H1 (cell line): ENCODE data around the gene IL19. TPM values are rescaled to one million over a fixed set of nuclear protein-coding genes. Genes with fewer than 3 reads are reported as not detected.

ENCODE experiments used
- CTCF ChIA-PET: fragments of 300-600 bp; sonication (Branson Sonifier 250); formaldehyde crosslinking; loops from one replicate; lab custom pipeline; 2021; ENCODE audit not compliant: partially characterized antibody; lab: Charles Lee
- POLR2A ChIA-PET: fragments of 300-600 bp; sonication (Branson Sonifier 250); formaldehyde crosslinking; loops from one replicate; lab custom pipeline; 2021; ENCODE audit warnings: inconsistent platforms; ENCODE audit not compliant: partially characterized antibody; lab: Charles Lee
- DNase-seq, 2 experiments: peaks; one replicate each; pipeline versions ENCODE4 v3.0.0 to v3.0.0-alpha.2; 2010 to 2022; ENCODE audit warnings: low spot score in 2 of 2, low read depth in 1 of 2, mixed read lengths in 1 of 2
- FAIRE-seq: peaks from 2 replicates; lab custom pipeline; 2011; peaks lifted over from hg19 to GRCh38; lab: Jason Lieb, UNC
- H2AFZ ChIP-seq: 2 replicates; pipeline ENCODE4 v1.8.1; 2012; ENCODE audit warnings: low read length, inconsistent platforms
- H2AK5ac ChIP-seq: 2 replicates; pipeline ENCODE4 v1.6.1; 2013; ENCODE audit warnings: low read depth, low read length
- H2BK120ac ChIP-seq: replicated peaks from 2 replicates; pipeline ENCODE3; 2013; ENCODE audit warnings: low read depth, low read length, inconsistent platforms
- H2BK12ac ChIP-seq: 2 replicates; pipeline ENCODE4 v1.6.1; 2013; ENCODE audit warnings: low read depth, low read length
- H2BK15ac ChIP-seq: 2 replicates; pipeline ENCODE4 v1.6.1; 2013; ENCODE audit warnings: low read length
- H2BK20ac ChIP-seq: 2 replicates; pipeline ENCODE4 v1.6.1; 2013; ENCODE audit warnings: low read length
- H2BK5ac ChIP-seq: 2 replicates; pipeline ENCODE4 v1.6.1; 2013; ENCODE audit warnings: low read depth, low read length
- H3K14ac ChIP-seq: 2 replicates; pipeline ENCODE4 v1.6.1; 2013; ENCODE audit warnings: inconsistent platforms; ENCODE audit not compliant: insufficient read length
- H3K18ac ChIP-seq: 2 replicates; pipeline ENCODE4 v1.6.1; 2013; ENCODE audit warnings: low read length; ENCODE audit errors: extremely low read depth
- H3K23ac ChIP-seq: 2 replicates; pipeline ENCODE4 v1.6.1; 2013; ENCODE audit warnings: inconsistent platforms; ENCODE audit not compliant: insufficient read length
- H3K23me2 ChIP-seq: 2 replicates; pipeline ENCODE4 v1.6.1; 2013; ENCODE audit warnings: low read depth, low read length
- H3K27ac ChIP-seq: 2 replicates; pipeline ENCODE4 v1.6.1; 2011; ENCODE audit warnings: low read depth, low read length, inconsistent platforms
- H3K27me3 ChIP-seq, 4 experiments: replicated peaks in 1 of 4; 1 replicate in 1 of 4; 2 replicates in 3 of 4; pipeline versions ENCODE4 v1.6.1 to v1.8.1; 2011 to 2013; ENCODE audit warnings: low read length in 3 of 4, mild to moderate bottlenecking in 3 of 4, inconsistent platforms in 2 of 4, mixed read lengths in 2 of 4, moderate library complexity in 1 of 4; ENCODE audit not compliant: control insufficient read depth in 3 of 4, insufficient read depth in 3 of 4; ENCODE audit errors: extremely low read depth in 1 of 4
- H3K36me3 ChIP-seq, 4 experiments: 2 replicates each; pipeline versions ENCODE4 v1.6.1 to v1.8.1; 2011 to 2013; ENCODE audit warnings: mild to moderate bottlenecking in 4 of 4, low read length in 3 of 4, moderate library complexity in 2 of 4, control low read depth in 1 of 4, inconsistent platforms in 1 of 4; ENCODE audit not compliant: insufficient read depth in 4 of 4, control insufficient read depth in 2 of 4
- H3K4ac ChIP-seq: replicated peaks from 2 replicates; pipeline ENCODE3; 2013; ENCODE audit warnings: low read length, low read depth, mixed read lengths, inconsistent platforms; ENCODE audit not compliant: insufficient read length
- H3K4me1 ChIP-seq, 4 experiments: replicated peaks in 1 of 4; 1 replicate in 1 of 4; 2 replicates in 3 of 4; pipeline versions ENCODE4 v1.6.1 to v1.8.1; 2011 to 2013; ENCODE audit warnings: low read length in 3 of 4, inconsistent platforms in 2 of 4, mixed read lengths in 1 of 4; ENCODE audit not compliant: insufficient read depth in 4 of 4, control insufficient read depth in 3 of 4
- H3K4me2 ChIP-seq, 2 experiments: 2 replicates each; pipeline versions ENCODE4 v1.6.1 to v1.8.1; 2011 to 2013; ENCODE audit warnings: low read depth in 2 of 2, low read length in 2 of 2, control low read depth in 1 of 2, inconsistent platforms in 1 of 2, mild to moderate bottlenecking in 1 of 2; ENCODE audit not compliant: insufficient read depth in 1 of 2
- H3K4me3 ChIP-seq, 4 experiments: fragments of 200-600, 300-600 bp in 1 of 4; sonication (generic), shearing (Covaris generic), sonication (Bioruptor Twin) in 1 of 4; 2 replicates each; pipeline versions ENCODE4 v1.5.1 to v1.8.1; 2011 to 2016; ENCODE audit warnings: low read length in 4 of 4, low read depth in 3 of 4, control low read depth in 2 of 4, inconsistent platforms in 2 of 4, mild to moderate bottlenecking in 2 of 4, mixed read lengths in 1 of 4, moderate library complexity in 1 of 4; ENCODE audit not compliant: insufficient read depth in 2 of 4; ENCODE audit errors: extremely low read depth in 1 of 4
- H3K56ac ChIP-seq: replicated peaks from 2 replicates; pipeline ENCODE3; 2013; ENCODE audit warnings: low read depth, mild to moderate bottlenecking, mixed read lengths, low read length, inconsistent platforms; ENCODE audit not compliant: insufficient read length
- H3K79me1 ChIP-seq: 2 replicates; pipeline ENCODE4 v1.6.1; 2013; ENCODE audit warnings: low read depth, low read length, control low read depth
- H3K79me2 ChIP-seq, 2 experiments: 2 replicates each; pipeline versions ENCODE4 v1.6.1 to v1.8.1; 2012 to 2013; ENCODE audit warnings: low read length in 2 of 2, mild to moderate bottlenecking in 2 of 2, inconsistent platforms in 1 of 2; ENCODE audit not compliant: insufficient read depth in 2 of 2, control insufficient read depth in 1 of 2
- H3K9ac ChIP-seq, 4 experiments: replicated peaks in 1 of 4; 1 replicate in 1 of 4; 2 replicates in 3 of 4; pipeline versions ENCODE4 v1.6.1 to v1.8.1; 2011 to 2013; ENCODE audit warnings: low read depth in 3 of 4, low read length in 3 of 4, control low read depth in 2 of 4, mild to moderate bottlenecking in 2 of 4, moderate library complexity in 2 of 4, inconsistent platforms in 1 of 4; ENCODE audit errors: extremely low read depth in 1 of 4
- H3K9me3 ChIP-seq, 2 experiments: 2 replicates each; pipeline versions ENCODE4 v1.6.1 to v1.8.1; 2012 to 2013; ENCODE audit warnings: mild to moderate bottlenecking in 2 of 2, moderate library complexity in 2 of 2, control low read depth in 1 of 2, inconsistent platforms in 1 of 2, low read depth in 1 of 2, low read length in 1 of 2, mixed read lengths in 1 of 2; ENCODE audit not compliant: insufficient read depth in 2 of 2
- H4K20me1 ChIP-seq, 2 experiments: replicated peaks in 1 of 2; 2 replicates each; pipeline versions ENCODE3 to v1.8.1; 2011 to 2013; ENCODE audit warnings: inconsistent platforms in 2 of 2, low read length in 2 of 2, mild to moderate bottlenecking in 1 of 2; ENCODE audit not compliant: insufficient read depth in 2 of 2, control insufficient read depth in 1 of 2
- H4K5ac ChIP-seq: 2 replicates; pipeline ENCODE4 v1.6.1; 2013; ENCODE audit warnings: low read length, low read depth, mixed read lengths, inconsistent platforms; ENCODE audit not compliant: insufficient read length
- H4K8ac ChIP-seq: 2 replicates; pipeline ENCODE4 v1.8.0; 2013; ENCODE audit warnings: mild to moderate bottlenecking, moderate library complexity, low read length, inconsistent platforms; ENCODE audit not compliant: insufficient read depth; ENCODE audit errors: extremely low read depth
- H4K91ac ChIP-seq: replicated peaks from 2 replicates; pipeline ENCODE3; 2013; ENCODE audit warnings: low read length, mixed read lengths, inconsistent platforms; ENCODE audit not compliant: insufficient read length
- BACH1 ChIP-seq: IDR thresholded peaks from 2 replicates; pipeline ENCODE4 v1.6.1; 2012; ENCODE audit warnings: low read length, improper control_type of control experiment
- BCL11A ChIP-seq, 2 experiments: IDR thresholded peaks; one replicate each; pipeline ENCODE4 v1.6.1; 2011; ENCODE audit warnings: low read depth in 2 of 2, low read length in 2 of 2, mild to moderate bottlenecking in 2 of 2
- CBX8 ChIP-seq: fragments of 300-800, 300-1000 bp; sonication (generic); IDR thresholded peaks from 2 replicates; pipeline ENCODE4 v1.7.1; 2016; ENCODE audit warnings: low read depth, low read length, borderline replicate concordance
- KDM4A ChIP-seq: IDR thresholded peaks from one replicate; pipeline ENCODE4 v1.7.1; 2012; ENCODE audit warnings: low read depth, mild to moderate bottlenecking, moderate library complexity, low read length, inconsistent platforms; ENCODE audit not compliant: severe bottlenecking
- RBBP5 ChIP-seq: IDR thresholded peaks from 2 replicates; pipeline ENCODE4 v1.7.1; 2012; ENCODE audit warnings: low read depth, mild to moderate bottlenecking, inconsistent platforms, low read length, moderate library complexity, borderline replicate concordance
- SIRT6 ChIP-seq: IDR thresholded peaks from one replicate; pipeline ENCODE4 v1.7.1; 2012; ENCODE audit warnings: low read length, inconsistent platforms
- YY1 ChIP-seq: IDR thresholded peaks from 2 replicates; pipeline ENCODE4 v1.6.1; 2011; ENCODE audit warnings: low read depth, mild to moderate bottlenecking, low read length
- polyA plus RNA-seq, 7 experiments: library from polyadenylated mRNA; depleted of rRNA in 3 of 7; stranded (reverse) in 5 of 7; unstranded in 2 of 7; fragments of >200 nt in 5 of 7; fragments of 200-250 nt in 2 of 7; gene quantifications; 1 replicate in 5 of 7; 2 replicates in 1 of 7; 4 replicates in 1 of 7; pipeline versions ENCODE4 v1.2.1 to v1.2.3, GENCODE V29; 2011 to 2013; ENCODE audit warnings: missing spikeins in 2 of 7, mixed read lengths in 2 of 7
- total RNA-seq: library from RNA; stranded (reverse); fragmentation: NEBNext Ultra II Directional; extraction: Animal tissue kit (Norgen Biotek cat#: 25700); gene quantifications from 2 replicates; pipeline ENCODE4 v1.2.1, GENCODE V29; 2021
- TF ChIP-seq, protein P1 (sequence below): IDR thresholded peaks from 2 replicates; pipeline ENCODE4 v1.6.1; 2012; ENCODE audit warnings: inconsistent platforms
- TF ChIP-seq, protein P2 (sequence below): IDR thresholded peaks from 2 replicates; pipeline ENCODE4 v1.6.1; 2012; ENCODE audit warnings: low read length, inconsistent platforms

The IL19 gene
- total and polyA plus RNA-seq, 2 of the 8 experiments (the other 6 are each of a cell fraction or from before 2014, with no cell fraction given): not detected

DNA sequence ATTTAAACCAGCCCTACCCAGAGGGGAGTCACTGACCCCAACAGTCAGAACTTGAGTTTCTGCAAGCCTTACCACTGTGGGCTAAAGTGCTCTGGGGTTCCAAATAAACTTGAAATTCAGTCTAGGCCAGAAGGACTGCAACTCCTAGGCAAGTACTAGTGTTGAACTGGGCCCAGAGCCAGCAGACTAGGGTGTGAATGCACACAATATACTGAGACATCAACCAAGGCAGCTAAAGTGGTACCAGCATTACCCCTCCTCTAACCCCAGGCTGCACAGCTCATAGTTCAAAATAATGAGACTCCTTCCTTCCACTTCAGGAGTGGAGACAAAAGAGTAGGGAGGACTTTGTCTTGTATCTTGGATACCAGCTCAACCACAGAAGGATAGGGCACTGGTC lies 75.9 kb downstream of the IL19 start:
- H2BK12ac ChIP-seq: no peak overlapping the region
- FAIRE-seq (no peak), DNase-seq (no peak)
- no peaks in the 10 kb centered on the region for H3K27me3 ChIP-seq
- no peaks in the 10 kb centered on the region for H4K20me1 ChIP-seq
- no peak overlapping the region for H3K18ac ChIP-seq
- H3K79me2 ChIP-seq: no peaks in the 10 kb centered on the region
- no peaks in the 10 kb centered on the region for H3K4me1 ChIP-seq
- peaks cover 2% of the 10 kb centered on the region; the same call in 1 of the 2 replicates for H3K23me2 ChIP-seq
- H4K8ac ChIP-seq: no peak overlapping the region
- no peaks in the 10 kb centered on the region for H3K79me1 ChIP-seq
- no peak overlapping the region for H3K23ac ChIP-seq
- CTCF ChIA-PET: interaction anchor here (1.5 to 5.8 kb wide), 3 partner anchors 11 to 19 kb away, joined by 3 to 49 read pairs (median 14); partner anchors contain the start of gene IL20
- no peak for TF ChIP-seq YY1
- no peak for TF ChIP-seq BCL11A (IDR thresholded peaks at IDR 0.05; ENCODE audit: low read depth in 2 of 2, low read length in 2 of 2)
- no peak for TF ChIP-seq BACH1
- no peak for TF ChIP-seq SIRT6
- TF ChIP-seq, protein P1, sequence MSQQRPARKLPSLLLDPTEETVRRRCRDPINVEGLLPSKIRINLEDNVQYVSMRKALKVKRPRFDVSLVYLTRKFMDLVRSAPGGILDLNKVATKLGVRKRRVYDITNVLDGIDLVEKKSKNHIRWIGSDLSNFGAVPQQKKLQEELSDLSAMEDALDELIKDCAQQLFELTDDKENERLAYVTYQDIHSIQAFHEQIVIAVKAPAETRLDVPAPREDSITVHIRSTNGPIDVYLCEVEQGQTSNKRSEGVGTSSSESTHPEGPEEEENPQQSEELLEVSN: no peak
- TF ChIP-seq, protein P2, sequence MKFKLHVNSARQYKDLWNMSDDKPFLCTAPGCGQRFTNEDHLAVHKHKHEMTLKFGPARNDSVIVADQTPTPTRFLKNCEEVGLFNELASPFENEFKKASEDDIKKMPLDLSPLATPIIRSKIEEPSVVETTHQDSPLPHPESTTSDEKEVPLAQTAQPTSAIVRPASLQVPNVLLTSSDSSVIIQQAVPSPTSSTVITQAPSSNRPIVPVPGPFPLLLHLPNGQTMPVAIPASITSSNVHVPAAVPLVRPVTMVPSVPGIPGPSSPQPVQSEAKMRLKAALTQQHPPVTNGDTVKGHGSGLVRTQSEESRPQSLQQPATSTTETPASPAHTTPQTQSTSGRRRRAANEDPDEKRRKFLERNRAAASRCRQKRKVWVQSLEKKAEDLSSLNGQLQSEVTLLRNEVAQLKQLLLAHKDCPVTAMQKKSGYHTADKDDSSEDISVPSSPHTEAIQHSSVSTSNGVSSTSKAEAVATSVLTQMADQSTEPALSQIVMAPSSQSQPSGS: no peak
- TF ChIP-seq CBX8: no peak
- TF ChIP-seq KDM4A: no peak
- no peak for TF ChIP-seq RBBP5
- no peak overlapping the region for H3K4me3 ChIP-seq
- no peaks in the 10 kb centered on the region for H3K36me3 ChIP-seq
- no peak overlapping the region for H2BK120ac ChIP-seq
- no peak overlapping the region; the same call in 1 of the 2 replicates for H2BK5ac ChIP-seq
- H3K56ac ChIP-seq: no peak overlapping the region
- no peak overlapping the region for H3K9ac ChIP-seq
- H2BK20ac ChIP-seq: no peak overlapping the region
- H4K91ac ChIP-seq: no peak overlapping the region
- POLR2A ChIA-PET: no interaction called here
- no peak overlapping the region for H3K14ac ChIP-seq
- H3K4ac ChIP-seq: no peak overlapping the region
- no peak overlapping the region for H2AFZ ChIP-seq
- no peaks in the 10 kb centered on the region for H3K9me3 ChIP-seq
- H3K4me2 ChIP-seq: no peak overlapping the region
- no peak overlapping the region for H4K5ac ChIP-seq
- H3K27ac ChIP-seq: no peak overlapping the region
- H2AK5ac ChIP-seq: no peak overlapping the region
- H2BK15ac ChIP-seq: no peak overlapping the region
